ENCODE measurements around the gene SRMS.

GRCh38 chr20:63565699-63566335 lies 18.3 kb upstream of the SRMS start:
- TF ChIP-seq TCF7L2 (IDR thresholded peaks at IDR 0.05; ENCODE audit: borderline replicate concordance, extremely low read depth, insufficient read depth, insufficient read length) (no peak), MAX (IDR thresholded peaks at IDR 0.05) (no peak), CTCF (IDR thresholded peaks at IDR 0.05 in 2 of 3, conservative IDR thresholded peaks at IDR 0.05 in 1 of 3; ENCODE audit: borderline replicate concordance in 1 of 3, insufficient read depth in 1 of 3, low read depth in 2 of 3, low read length in 2 of 3) (no peak), POLR2A (IDR thresholded peaks at IDR 0.05; ENCODE audit: borderline replicate concordance, extremely low read depth, insufficient read depth, insufficient read length) (no peak), EZH2phosphoT487 (IDR thresholded peaks at IDR 0.05; ENCODE audit: borderline replicate concordance) (no peak), POLR2AphosphoS5 (IDR thresholded peaks at IDR 0.05; ENCODE audit: low read depth, low read length) (no peak), EZH2 (IDR thresholded peaks at IDR 0.05) (no peak)
